KOPT-K1 (cell line): Measurements from ENCODE around the gene MAD2L2.

ENCODE experiments used
- H3K27ac ChIP-seq: fragments of 200-600 bp; sonication (generic); 2 replicates; pipeline ENCODE4 v1.5.1; 2016; ENCODE audit warnings: antibody characterized with exemption, mild to moderate bottlenecking, low read depth, low read length; ENCODE audit not compliant: poor library complexity, severe bottlenecking
- H3K36me3 ChIP-seq: fragments of 200-600 bp; sonication (generic); 2 replicates; pipeline ENCODE4 v1.5.1; 2017; ENCODE audit warnings: antibody characterized with exemption, mild to moderate bottlenecking, low read length, moderate library complexity; ENCODE audit not compliant: insufficient read depth
- H3K9me3 ChIP-seq: fragments of 200-600 bp; sonication (generic); 2 replicates; pipeline ENCODE4 v1.5.1; 2017; ENCODE audit warnings: antibody characterized with exemption, low read length, mild to moderate bottlenecking; ENCODE audit not compliant: insufficient read depth, poor library complexity, severe bottlenecking

Gene MAD2L2

GRCh38 chr1:11697188-11697892 is 16.4 kb upstream of the MAD2L2 start:
- Histone ChIP-seq H3K36me3 (no peaks in the 10 kb centered on the region), H3K27ac (peak overlapping the region; percentile 61)

GRCh38 chr1:11695861-11696260 is 14.9 kb upstream of the MAD2L2 start:
- Histone ChIP-seq H3K36me3 (no peaks in the 10 kb centered on the region), H3K27ac (no peak overlapping the region), H3K9me3 (no peaks in the 10 kb centered on the region)

More at GRCh38 chr1:11697188-11697892, 16.4 kb upstream of the MAD2L2 start:
- H3K9me3 ChIP-seq, result no peaks in the 10 kb centered on the region

- no peaks in the 10 kb centered on the region for H3K9me3 ChIP-seq
- H3K27ac ChIP-seq, result no peak overlapping the region
- H3K36me3 ChIP-seq, result no peaks in the 10 kb centered on the region
Measured at GRCh38 chr1:11693917-11694316, 13.0 kb upstream of the MAD2L2 start.

- Histone ChIP-seq H3K9me3 (no peaks in the 10 kb centered on the region), H3K36me3 (no peaks in the 10 kb centered on the region), H3K27ac (no peak overlapping the region)
Measured at GRCh38 chr1:11693024-11693590, 12.2 kb upstream of the MAD2L2 start.

- no peaks in the 10 kb centered on the region for H3K36me3 ChIP-seq
- no peaks in the 10 kb centered on the region for H3K9me3 ChIP-seq
- H3K27ac ChIP-seq, result no peak overlapping the region
Measured at GRCh38 chr1:11691928-11692711, 11.2 kb upstream of the MAD2L2 start.

- H3K9me3 ChIP-seq, result no peaks in the 10 kb centered on the region
- no peaks in the 10 kb centered on the region for H3K36me3 ChIP-seq
- H3K27ac ChIP-seq, result peak within 1 kb of the TSS; percentile 52
Measured at GRCh38 chr1:11691302-11691914, 10.5 kb upstream of the MAD2L2 start, which contains the start of gene DRAXIN. Gene DRAXIN, plus strand, starts transcription at chr1:11691710. Its CDS starts 14,549 bp downstream, at chr1:11706259.

- Histone ChIP-seq H3K27ac (peak overlapping the region; percentile 52), H3K9me3 (no peaks in the 10 kb centered on the region), H3K36me3 (no peaks in the 10 kb centered on the region)
Measured at GRCh38 chr1:11690397-11691301, 9.7 kb upstream of the MAD2L2 start.

GRCh38 chr1:11688506-11688905 is 7.6 kb upstream of the MAD2L2 start:
- H3K36me3 ChIP-seq, result no peaks in the 10 kb centered on the region
- H3K27ac ChIP-seq, result no peak overlapping the region
- H3K9me3 ChIP-seq, result no peaks in the 10 kb centered on the region

GRCh38 chr1:11685210-11685752 is 4.3 kb upstream of the MAD2L2 start:
- H3K27ac ChIP-seq, result no peak overlapping the region
- H3K36me3 ChIP-seq, result no peaks in the 10 kb centered on the region
- H3K9me3 ChIP-seq, result no peaks in the 10 kb centered on the region

- Histone ChIP-seq H3K9me3 (no peaks in the 10 kb centered on the region), H3K36me3 (no peaks in the 10 kb centered on the region), H3K27ac (no peak overlapping the region)
Measured at GRCh38 chr1:11684070-11684469, 3.1 kb upstream of the MAD2L2 start.

- no peaks in the 10 kb centered on the region for H3K9me3 ChIP-seq
- H3K36me3 ChIP-seq, result peaks cover 11% of the 10 kb centered on the region
- H3K27ac ChIP-seq, result peak overlapping the region; percentile 97
Measured at GRCh38 chr1:11682799-11683198, 1.9 kb upstream of the MAD2L2 start.

- Histone ChIP-seq H3K36me3 (peaks cover 16% of the 10 kb centered on the region), H3K27ac (peak overlapping the region; percentile 97), H3K9me3 (no peaks in the 10 kb centered on the region)
Measured at GRCh38 chr1:11682287-11682771, 1.4 kb upstream of the MAD2L2 start.

GRCh38 chr1:11680270-11681070 is 478 bp downstream of the MAD2L2 start:
- no peaks in the 10 kb centered on the region for H3K9me3 ChIP-seq
- peaks cover 35% of the 10 kb centered on the region for H3K36me3 ChIP-seq
- H3K27ac ChIP-seq, result peak overlapping the region; percentile 97
